Right lobe of liver (tissue), 6 donors: ENCODE data around the gene ARID5B. TPM values are rescaled to one million over a fixed set of nuclear protein-coding genes. Genes with fewer than 3 reads are reported as not detected.

ENCODE experiments used
- ATAC-seq, 4 donors: fragments of 200-7000 bp; cut with Tn5 transposase; one replicate each; pipeline ENCODE4 v1.9.1; 2020; ENCODE audit warnings: mild to moderate bottlenecking in 4 of 4, moderate library complexity in 4 of 4
- DNase-seq, 3 donors: peaks; one replicate each; pipeline ENCODE4 v3.0.0-alpha.2; 2020
- H3K27ac ChIP-seq, 3 donors: fragments of 200-600 bp; one replicate each; pipeline ENCODE4 v1.8.0; 2022
- H3K27me3 ChIP-seq, 2 donors: fragments of 200-600 bp; one replicate each; pipeline ENCODE4 v1.8.0; 2022
- H3K36me3 ChIP-seq, 4 donors: fragments of 200-600 bp; sonication (generic) in 1 of 4; one replicate each; pipeline versions ENCODE4 v1.5.1 to v1.8.0; 2017 to 2022; ENCODE audit warnings: control low read depth in 1 of 4
- H3K4me1 ChIP-seq, 4 donors: fragments of 200-600 bp; sonication (generic) in 1 of 4; one replicate each; pipeline versions ENCODE4 v1.5.1 to v1.8.0; 2017 to 2022; ENCODE audit warnings: control low read depth in 1 of 4
- H3K4me3 ChIP-seq, 3 donors: fragments of 200-600 bp; one replicate each; pipeline ENCODE4 v1.8.0; 2022
- H3K9me3 ChIP-seq, 4 donors: fragments of 200-600 bp; sonication (generic) in 1 of 4; one replicate each; pipeline versions ENCODE4 v1.5.1 to v1.8.0; 2017 to 2022; ENCODE audit warnings: control low read depth in 1 of 4
- CTCF ChIP-seq, 4 donors: fragments of 200-600 bp in 3 of 4; fragments of 450-650 bp in 1 of 4; IDR thresholded peaks; one replicate each; pipeline versions ENCODE4 v1.5.1 to v1.8.0; 2016 to 2022; ENCODE audit warnings: antibody characterized with exemption in 4 of 4, mild to moderate bottlenecking in 2 of 4
- POLR2A ChIP-seq: fragments of 450-650 bp; IDR thresholded peaks from one replicate; pipeline ENCODE4 v1.6.1; 2017; ENCODE audit warnings: antibody characterized with exemption, mild to moderate bottlenecking
- WGBS: methylation state at CpG from one replicate; pipeline ENCODE4 v1.1.6; 2018; ENCODE audit warnings: low coverage, low lambda C conversion rate; ENCODE audit not compliant: insufficient coverage; ENCODE audit errors: missing lambda C conversion rate; 5-methylcytosine and 5-hydroxymethylcytosine counted together
- intact Hi-C, 2 donors: fragments of 100-400 bp; cut with DNase I; formaldehyde crosslinking; loops; one replicate each; pipeline versions ENCODE4 v1.11.2 to v1.14.1; 2022
- total RNA-seq, 6 experiments: library from RNA; depleted of rRNA in 2 of 6; stranded (reverse); fragments of >200 nt in 2 of 6; fragmentation: NEBNext Ultra II Directional in 3 of 6; extraction: Animal tissue kit (Norgen Biotek cat#: 25700) in 3 of 6; gene quantifications; one replicate each; pipeline versions ENCODE4 v1.1.0 to v1.2.4, GENCODE V29; 2016 to 2023
- donor health status: DM: no; HTN: yes; CAD: no.
- donor health status: DM: no; HTN: no; CAD: no.
- donor health status: DM: no; HTN: no; CAD: no.
- donor health status: DM: no; HTN: yes; CAD: no.
- donor health status: DM: no; HTN: yes; CAD: no.

The ARID5B gene
- total RNA-seq, 6 experiments from 2014 or later, result 2.7 to 10.5 (median 5.3) TPM

- Histone ChIP-seq H3K9me3 (no peaks in the 10 kb centered on the region), H3K4me3 (peak overlapping the region; percentile 32 to 53 (median 41)), H3K27me3 (no peaks in the 10 kb centered on the region), H3K27ac (peak overlapping the region; percentile 90 to 98 (median 93)), H3K36me3 (peaks cover 0 to 8% (median 0%) of the 10 kb centered on the region in 4 donors), H3K4me1 (peaks cover 0 to 36% (median 12%) of the 10 kb centered on the region in 4 donors)
- WGBS, result 14% methylated on average over 2 of the region's 2 CpGs
- DNase-seq (no peak), ATAC-seq (no peak)
- no peak for TF ChIP-seq POLR2A
- no peak for TF ChIP-seq CTCF (IDR thresholded peaks at IDR 0.05)
- intact Hi-C loops, result no loop called here
Observed at GRCh38 chr10:62049624-62050345, 148.3 kb downstream of the ARID5B start.

- WGBS, result 37% methylated on average over 4 of the region's 5 CpGs
- Histone ChIP-seq H3K4me3 (peak overlapping the region; percentile 2 to 53 (median 41)), H3K4me1 (peaks cover 0 to 36% (median 12%) of the 10 kb centered on the region in 4 donors), H3K9me3 (no peaks in the 10 kb centered on the region), H3K36me3 (peaks cover 0 to 8% (median 0%) of the 10 kb centered on the region in 4 donors), H3K27me3 (no peaks in the 10 kb centered on the region), H3K27ac (peak overlapping the region; percentile 90 to 98 (median 93))
- TF ChIP-seq POLR2A (no peak), CTCF (IDR thresholded peaks at IDR 0.05) (no peak)
- intact Hi-C loops, result no loop called here
- ATAC-seq (no peak), DNase-seq (no peak)
Observed at GRCh38 chr10:62050346-62050892, 148.9 kb downstream of the ARID5B start.

GRCh38 chr10:62050893-62051433 is 149.5 kb downstream of the ARID5B start:
- peak; percentile 3 to 28 (median 6) for ATAC-seq
- peak overlapping the region; percentile 2 to 53 (median 41) for H3K4me3 ChIP-seq
- peaks cover 0 to 34% (median 9%) of the 10 kb centered on the region in 4 donors for H3K4me1 ChIP-seq
- H3K9me3 ChIP-seq, result no peaks in the 10 kb centered on the region
- peak overlapping the region; percentile 90 to 98 (median 93) for H3K27ac ChIP-seq
- intact Hi-C loops, result no loop called here
- 39% methylated on average over 9 of the region's 9 CpGs for WGBS
- peaks cover 0 to 8% (median 0%) of the 10 kb centered on the region in 4 donors for H3K36me3 ChIP-seq
- no peak for DNase-seq
- H3K27me3 ChIP-seq, result no peaks in the 10 kb centered on the region
- TF ChIP-seq CTCF (IDR thresholded peaks at IDR 0.05) (no peak), POLR2A (peak; percentile 52)

- H3K36me3 ChIP-seq, result peaks cover 0 to 8% (median 0%) of the 10 kb centered on the region in 4 donors
- DNase-seq (no peak), ATAC-seq (no peak)
- H3K27me3 ChIP-seq, result no peaks in the 10 kb centered on the region
- TF ChIP-seq CTCF (IDR thresholded peaks at IDR 0.05) (no peak), POLR2A (no peak)
- H3K9me3 ChIP-seq, result no peaks in the 10 kb centered on the region
- peaks cover 0 to 22% (median 5%) of the 10 kb centered on the region in 4 donors for H3K4me1 ChIP-seq
- H3K4me3 ChIP-seq, result no peak overlapping the region
- intact Hi-C loops, result no loop called here
- no peak overlapping the region for H3K27ac ChIP-seq
- 93% methylated on average over 4 of the region's 4 CpGs for WGBS
Observed at GRCh38 chr10:62052276-62052675, 150.8 kb downstream of the ARID5B start.
